Lower lobe of right lung (tissue), 2 donors: ENCODE measurements around the gene ALDH1A3. TPM values are rescaled to one million over a fixed set of nuclear protein-coding genes. Genes with fewer than 3 reads are reported as not detected.
A peak's percentile ranks its signal among the peaks of the same experiment; 100 is the strongest.

ENCODE experiments used
- ATAC-seq, 2 donors: fragments of 200-7000 bp; cut with Tn5 transposase; one replicate each; pipeline ENCODE4 v1.9.1; 2020 to 2022; ENCODE audit warnings: mild to moderate bottlenecking in 2 of 2, moderate library complexity in 2 of 2
- DNase-seq: peaks from one replicate; pipeline ENCODE4 v3.0.0-alpha.2; 2020
- H3K27ac ChIP-seq: fragments of 200-600 bp; one replicate; pipeline ENCODE4 v1.8.0; 2022
- H3K27me3 ChIP-seq: fragments of 200-600 bp; one replicate; pipeline ENCODE4 v1.8.0; 2022; ENCODE audit warnings: low read depth
- H3K36me3 ChIP-seq: fragments of 200-600 bp; one replicate; pipeline ENCODE4 v1.8.0; 2022; ENCODE audit warnings: mild to moderate bottlenecking
- H3K4me1 ChIP-seq: fragments of 200-600 bp; one replicate; pipeline ENCODE4 v1.8.0; 2022
- H3K4me3 ChIP-seq: fragments of 200-600 bp; one replicate; pipeline ENCODE4 v1.8.0; 2022; ENCODE audit warnings: mild to moderate bottlenecking
- H3K9me3 ChIP-seq: fragments of 200-600 bp; one replicate; pipeline ENCODE4 v1.8.0; 2022
- CTCF ChIP-seq: fragments of 200-600 bp; IDR thresholded peaks from one replicate; pipeline ENCODE4 v1.8.0; 2022; ENCODE audit warnings: antibody characterized with exemption, mild to moderate bottlenecking
- intact Hi-C: fragments of 100-400 bp; cut with DNase I; formaldehyde crosslinking; loops from one replicate; pipeline ENCODE4 v1.11.0; 2022
- total RNA-seq: library from RNA; stranded (reverse); fragmentation: NEBNext Ultra II Directional; extraction: Animal tissue kit (Norgen Biotek cat#: 25700); gene quantifications from one replicate; pipeline ENCODE4 v1.2.1, GENCODE V29; 2021
- donor health status: DM: no; HTN: yes; CAD: no; lungs with severe emphysema.

ALDH1A3 gene
- total RNA-seq, 1 donor from 2014 or later, result 9.7 TPM

GRCh38 chr15:100918034-100918689 is 38.5 kb downstream of the ALDH1A3 start:
- Histone ChIP-seq H3K36me3 (no peaks in the 10 kb centered on the region), H3K27me3 (no peaks in the 10 kb centered on the region), H3K9me3 (no peaks in the 10 kb centered on the region), H3K4me1 (peaks cover 29% of the 10 kb centered on the region), H3K4me3 (peak overlapping the region; percentile 70), H3K27ac (peak overlapping the region; percentile 79)
- peak; percentile 96 for TF ChIP-seq CTCF
- peak; percentile 92 for DNase-seq
- peak; percentile 95 for ATAC-seq
- intact Hi-C loops, result loop anchor here (10.0 kb wide), 1 partner anchor 87 kb away; no protein-coding TSS in a partner anchor

- Histone ChIP-seq H3K27me3 (no peaks in the 10 kb centered on the region), H3K27ac (peak within 1 kb of the TSS; percentile 79), H3K4me1 (peaks cover 29% of the 10 kb centered on the region), H3K9me3 (no peaks in the 10 kb centered on the region), H3K36me3 (no peaks in the 10 kb centered on the region), H3K4me3 (peak within 1 kb of the TSS; percentile 70)
- DNase-seq, result peak; percentile 77
- intact Hi-C loops, result loop anchor here (10.0 kb wide), 1 partner anchor 86 kb away; no protein-coding TSS in a partner anchor
- TF ChIP-seq CTCF, result no peak
- peak; percentile 75 to 78 for ATAC-seq
Measured at GRCh38 chr15:100918690-100919480, 39.3 kb downstream of the ALDH1A3 start, which contains the start of gene LRRK1. LRRK1 (plus strand) TSS chr15:100919357; CDS start chr15:100924633, 5,276 bp downstream.

DNA sequence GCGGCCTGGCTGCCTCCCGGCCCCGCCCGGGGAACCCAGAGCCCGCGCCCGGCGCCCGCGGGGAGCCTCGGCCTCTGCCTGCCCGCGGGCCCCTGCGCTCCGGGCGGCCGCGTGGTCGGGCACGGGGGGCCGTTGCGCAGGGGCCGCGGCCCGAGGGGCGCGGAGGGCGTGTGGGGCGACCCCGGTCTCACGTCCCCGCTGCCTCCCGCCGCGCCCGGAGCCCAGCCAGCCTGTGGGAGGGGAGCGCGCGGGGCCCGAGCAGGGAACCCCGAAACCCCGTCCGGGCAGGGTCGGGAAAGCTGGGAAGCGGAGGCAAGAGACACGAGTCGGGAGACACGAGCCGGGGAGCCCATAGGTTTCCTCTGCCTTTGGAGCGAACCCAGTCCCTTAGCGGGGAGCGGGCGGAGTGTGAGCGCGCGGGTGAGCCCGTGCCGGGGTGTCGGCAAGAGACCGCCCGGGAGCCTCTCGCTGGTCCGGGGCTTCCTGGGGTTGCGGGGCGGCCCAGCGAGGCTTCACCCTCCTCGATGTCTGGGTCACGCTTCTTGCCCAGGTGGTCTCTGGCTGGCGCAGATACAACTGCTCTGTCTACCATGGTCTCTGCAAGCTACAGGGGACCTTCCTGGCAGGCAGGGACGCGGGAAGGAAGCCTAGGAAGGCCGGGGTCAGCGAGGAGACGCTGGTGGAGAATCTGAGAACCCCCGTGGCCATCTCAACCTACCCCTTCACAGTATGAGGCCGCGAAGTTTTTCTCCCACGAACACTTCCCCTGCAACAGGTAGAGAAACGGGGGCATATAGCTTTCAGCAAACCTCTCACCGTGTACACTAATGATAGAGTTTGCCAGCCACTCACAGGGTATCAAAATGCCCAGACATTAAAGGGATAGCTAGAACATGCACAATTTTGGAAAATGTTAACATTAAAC is 40.1 kb downstream of the ALDH1A3 start:
- peak in 1 of 2 donors; percentile 17 for ATAC-seq
- Histone ChIP-seq H3K27ac (peak overlapping the region; percentile 57), H3K27me3 (no peaks in the 10 kb centered on the region)

GRCh38 chr15:100920516-100921135 is 41.0 kb downstream of the ALDH1A3 start:
- intact Hi-C loops, result no loop called here
- no peak overlapping the region for H3K27ac ChIP-seq
- DNase-seq (no peak), ATAC-seq (no peak)
- peak overlapping the region; percentile 68 for H3K4me3 ChIP-seq
- H3K9me3 ChIP-seq, result no peaks in the 10 kb centered on the region
- H3K27me3 ChIP-seq, result no peaks in the 10 kb centered on the region
- no peak for TF ChIP-seq CTCF
- peaks cover 7% of the 10 kb centered on the region for H3K36me3 ChIP-seq
- peaks cover 29% of the 10 kb centered on the region for H3K4me1 ChIP-seq

More for the DNA sequence above, 40.1 kb downstream of the ALDH1A3 start:
- Histone ChIP-seq H3K4me3 (peak overlapping the region; percentile 68), H3K36me3 (no peaks in the 10 kb centered on the region), H3K9me3 (no peaks in the 10 kb centered on the region), H3K4me1 (peaks cover 29% of the 10 kb centered on the region)
- peak; percentile 60 for DNase-seq
- TF ChIP-seq CTCF, result no peak
- intact Hi-C loops, result loop anchor here (10.0 kb wide), 1 partner anchor 85 kb away; no protein-coding TSS in a partner anchor
